GM12878 (cell line): ENCODE results near the gene SELENOO. TPM values are rescaled to one million over a fixed set of nuclear protein-coding genes. Genes with fewer than 3 reads are reported as not detected.
A peak's percentile ranks its signal among the peaks of the same experiment; 100 is the strongest.

Experiments used
- ATAC-seq: fragments of 200-7000 bp; cut with Tn5 transposase; 3 replicates; pipeline ENCODE4 v1.9.1; 2020; ENCODE audit warnings: mild to moderate bottlenecking, moderate library complexity
- BruUV-seq: library from RNA; stranded (reverse); fragments of 400-500 nt; replicated peaks from 2 replicates; lab custom pipeline; 2021; lab: Mats Ljungman, UMichigan
- CTCF ChIA-PET: fragments of 300-600 bp; sonication (Branson Sonifier 250); formaldehyde crosslinking; extraction: SDS; loops from one replicate; lab custom pipeline; 2021; ENCODE audit warnings: inconsistent platforms; lab: Yijun Ruan, JAX
- POLR2A ChIA-PET: fragments of 350-600 bp; formaldehyde crosslinking; extraction: SDS; loops from one replicate; lab custom pipeline; 2021; ENCODE audit warnings: inconsistent platforms; lab: Charles Lee
- RAD21 ChIA-PET: fragments of 300-600 bp; sonication (Branson Sonifier 250); formaldehyde crosslinking; loops from one replicate; lab custom pipeline; 2023; ENCODE audit warnings: antibody characterized with exemption; ENCODE audit not compliant: unreplicated experiment; lab: Charles Lee
- SMC1A ChIA-PET: fragments of 300-600 bp; sonication (Branson Sonifier 250); formaldehyde crosslinking; loops from one replicate; lab custom pipeline; 2023; ENCODE audit not compliant: unreplicated experiment, uncharacterized antibody; lab: Charles Lee
- DNase-seq: peaks from one replicate; pipeline ENCODE4 v3.0.0-alpha.2; 2011; ENCODE audit warnings: low read depth, low spot score
- FAIRE-seq: peaks from 3 replicates; lab custom pipeline; 2011; peaks lifted over from hg19 to GRCh38; lab: Jason Lieb, UNC
- H2AFZ ChIP-seq: 2 replicates; pipeline ENCODE4 v1.6.0; 2011; ENCODE audit warnings: low read depth, low read length, control low read depth; ENCODE audit not compliant: control insufficient read depth
- H3K27ac ChIP-seq: 2 replicates; pipeline ENCODE4 v1.5.1; 2011; ENCODE audit warnings: control low read depth; ENCODE audit not compliant: control insufficient read depth, insufficient read depth
- H3K27me3 ChIP-seq, 2 experiments: replicated peaks in 1 of 2; 2 replicates each; pipeline versions ENCODE4 v1.6.0 to v1.6.1; 2011; ENCODE audit warnings: low read length in 1 of 2; ENCODE audit not compliant: control insufficient read depth in 2 of 2, insufficient read depth in 2 of 2
- H3K36me3 ChIP-seq, 2 experiments: 2 replicates each; pipeline ENCODE4 v1.5.1; 2011; ENCODE audit warnings: low read length in 1 of 2; ENCODE audit not compliant: control insufficient read depth in 2 of 2, insufficient read depth in 2 of 2
- H3K4me1 ChIP-seq: 2 replicates; pipeline ENCODE4 v1.6.1; 2011; ENCODE audit warnings: mild to moderate bottlenecking, low read length, moderate library complexity, mixed read lengths; ENCODE audit not compliant: control insufficient read depth, insufficient read depth
- H3K4me2 ChIP-seq: 2 replicates; pipeline ENCODE4 v1.6.0; 2011; ENCODE audit warnings: control low read depth; ENCODE audit not compliant: control insufficient read depth, insufficient read depth
- H3K4me3 ChIP-seq: fragments of 200-600 bp; sonication (generic); 2 replicates; pipeline ENCODE4 v1.5.1; 2016
- H3K79me2 ChIP-seq: 2 replicates; pipeline ENCODE4 v1.6.0; 2011; ENCODE audit warnings: low read length; ENCODE audit not compliant: control insufficient read depth, insufficient read depth
- H3K9ac ChIP-seq: 2 replicates; pipeline ENCODE4 v1.8.0; 2011; ENCODE audit warnings: low read length, control low read depth, mixed read lengths; ENCODE audit not compliant: control insufficient read depth, insufficient read depth
- H3K9me3 ChIP-seq: replicated peaks from 3 replicates; pipeline ENCODE4 v1.5.1; 2011; ENCODE audit warnings: mild to moderate bottlenecking, low read length; ENCODE audit not compliant: control insufficient read depth, insufficient read depth
- H4K20me1 ChIP-seq: 2 replicates; pipeline ENCODE4 v1.6.0; 2011; ENCODE audit not compliant: control insufficient read depth, insufficient read depth
- GATAD2B ChIP-seq: fragments of 450-650 bp; conservative IDR thresholded peaks from 2 replicates; pipeline ENCODE4 v1.6.1; 2017; ENCODE audit warnings: low read depth, mild to moderate bottlenecking, moderate library complexity
- IKZF2 ChIP-seq, 2 experiments: fragments of 450-650 bp; IDR thresholded peaks; 2 replicates each; pipeline ENCODE4 v1.6.1; 2017; ENCODE audit warnings: mild to moderate bottlenecking in 2 of 2, moderate library complexity in 2 of 2
- KLF5 ChIP-seq: fragments of 450-650 bp; IDR thresholded peaks from 2 replicates; pipeline ENCODE4 v1.6.1; 2014; ENCODE audit warnings: mild to moderate bottlenecking; ENCODE audit not compliant: partially characterized antibody
- NFYB ChIP-seq: IDR thresholded peaks from 2 replicates; pipeline ENCODE4 v1.6.1; 2011; ENCODE audit warnings: low read depth, mild to moderate bottlenecking, low read length, improper control_type of control experiment, moderate library complexity; ENCODE audit not compliant: insufficient read depth
- POLR2A ChIP-seq: IDR thresholded peaks from 2 replicates; pipeline ENCODE4 v1.6.1; 2011; ENCODE audit warnings: low read depth, mild to moderate bottlenecking, low read length
- RBBP5 ChIP-seq: fragments of 200-600 bp; sonication (generic); conservative IDR thresholded peaks from 2 replicates; pipeline ENCODE4 v1.6.1; 2016
- RCOR1 ChIP-seq: conservative IDR thresholded peaks from 2 replicates; pipeline ENCODE4 v1.6.1; 2012; ENCODE audit warnings: low read depth, low read length, improper control_type of control experiment
- RELB ChIP-seq: fragments of 450-650 bp; IDR thresholded peaks from 2 replicates; pipeline ENCODE4 v1.6.1; 2017; ENCODE audit warnings: low read depth, mild to moderate bottlenecking, moderate library complexity
- WGBS: methylation state at CpG from one replicate; pipeline ENCODE4 v1.1.6; 2016; ENCODE audit warnings: low lambda C conversion rate; ENCODE audit not compliant: insufficient replicate concordance, insufficient coverage; ENCODE audit errors: missing lambda C conversion rate; 5-methylcytosine and 5-hydroxymethylcytosine counted together
- in situ Hi-C: fragments of 300-500 bp; cut with MboI; formaldehyde crosslinking; loops from 9 replicates; pipeline ENCODE4 v1.14.3; 2018; ENCODE audit warnings: mixed read lengths
- intact Hi-C: fragments of 100-400 bp; cut with micrococcal nuclease; formaldehyde crosslinking; loops from one replicate; pipeline ENCODE4 v1.14.2; 2022; ENCODE audit not compliant: unreplicated experiment
- polyA plus RNA-seq, 11 experiments: library from polyadenylated mRNA; depleted of rRNA in 4 of 11; unstranded in 6 of 11; stranded (reverse) in 5 of 11; fragments of >200 nt; fragmentation: Nextera tagmentation in 4 of 11; fragmentation: Illumina TruSeq in 1 of 11; extraction: Ambion mirVana in 4 of 11; extraction: Trizol in 1 of 11; gene quantifications; 1 replicate in 1 of 11; 2 replicates in 10 of 11; pipeline versions ENCODE4 v1.2.1 to v1.2.3, GENCODE V29; 2011 to 2016; ENCODE audit warnings: inconsistent platforms in 2 of 11, missing spikeins in 2 of 11, low read depth in 1 of 11
- total RNA-seq, 4 experiments: library from RNA; depleted of rRNA in 3 of 4; stranded (reverse); fragments of >200 nt in 3 of 4; fragmentation: Illumina TruSeq in 1 of 4; extraction: Trizol in 1 of 4; gene quantifications; 2 replicates each; pipeline versions ENCODE4 v1.2.1 to v1.2.3, GENCODE V29; 2013 to 2021

SELENOO gene
- total and polyA plus RNA-seq, 10 of the 15 experiments (the other 5 are each of a cell fraction or from before 2014, with no cell fraction given) = 0.42 to 23.3 (median 3.3) TPM

GRCh38 chr22:50217543-50218152 lies 16.8 kb downstream of the SELENOO start (continued):
- TF ChIP-seq RELB (no peak), GATAD2B (no peak), RCOR1 (no peak), RBBP5 (no peak), KLF5 (no peak), NFYB (no peak)

GRCh38 chr22:50218153-50218995 lies 17.6 kb downstream of the SELENOO start:
- no peak for ATAC-seq
- no peak for DNase-seq
- in situ Hi-C loops (no loop called here), intact Hi-C loops (no loop called here)
- Histone ChIP-seq H2AFZ (no peak overlapping the region), H3K9me3 (no peaks in the 10 kb centered on the region), H4K20me1 (no peaks in the 10 kb centered on the region), H3K4me3 (no peak overlapping the region), H3K9ac (no peak overlapping the region), H3K4me1 (no peaks in the 10 kb centered on the region), H3K4me2 (no peak overlapping the region), H3K27ac (no peak overlapping the region), H3K36me3 (peaks cover 20 to 61% of the 10 kb centered on the region in 2 experiments; a peak in 3 of 4 replicates), H3K27me3 (no peaks in the 10 kb centered on the region), H3K79me2 (no peaks in the 10 kb centered on the region; the same call in 1 of the 2 replicates)
- WGBS = 80% methylated on average over 39 of the region's 43 CpGs
- FAIRE-seq = no peak
- no TSS peak for BruUV-seq
- POLR2A ChIA-PET = no interaction called here
- RAD21 ChIA-PET = no interaction called here
- SMC1A ChIA-PET = no interaction called here
- TF ChIP-seq IKZF2 (IDR thresholded peaks at IDR 0.05) (no peak), POLR2A (peak; percentile 62)
- CTCF ChIA-PET = interaction anchor here (0.5 to 0.6 kb wide), 2 partner anchors 213 to 246 kb away, joined by 3 read pairs; no protein-coding TSS in a partner anchor
